Peyer's patch (tissue), 4 donors: ENCODE results near the gene DIP2B. TPM values are rescaled to one million over a fixed set of nuclear protein-coding genes. Genes with fewer than 3 reads are reported as not detected.
"Not testable (repeated sequence)": the region's sequence is repeated elsewhere in the genome, so short reads cannot be mapped to it uniquely, and the experiment has no call there.

ENCODE experiments used
- DNase-seq, 3 donors: peaks; one replicate each; pipeline ENCODE4 v3.0.0-alpha.2; 2017 to 2019
- H3K27ac ChIP-seq, 4 donors: fragments of 200-600 bp; sonication (generic); one replicate each; pipeline ENCODE4 v1.5.1; 2016 to 2019
- H3K27me3 ChIP-seq, 2 donors: fragments of 200-600 bp; sonication (generic); one replicate each; pipeline ENCODE4 v1.5.1; 2019
- H3K36me3 ChIP-seq, 3 donors: fragments of 200-600 bp; sonication (generic); one replicate each; pipeline ENCODE4 v1.5.1; 2016 to 2019
- H3K4me1 ChIP-seq, 4 donors: fragments of 200-600 bp; sonication (generic); one replicate each; pipeline ENCODE4 v1.5.1; 2016 to 2019
- H3K4me3 ChIP-seq, 4 donors: fragments of 200-600 bp; sonication (generic); 1 replicate in 3 of 4; 2 replicates in 1 of 4; pipeline ENCODE4 v1.5.1; 2016 to 2019; ENCODE audit warnings: mild to moderate bottlenecking in 1 of 4
- H3K9me3 ChIP-seq, 4 donors: fragments of 200-600 bp; sonication (generic); one replicate each; pipeline ENCODE4 v1.5.1; 2016 to 2019; ENCODE audit warnings: mild to moderate bottlenecking in 1 of 4
- POLR2A ChIP-seq, 2 donors: fragments of 450-650 bp; IDR thresholded peaks; one replicate each; pipeline ENCODE4 v1.5.1; 2017; ENCODE audit warnings: antibody characterized with exemption in 2 of 2, mild to moderate bottlenecking in 2 of 2, moderate library complexity in 2 of 2
- total RNA-seq, 4 donors: library from RNA; depleted of rRNA; stranded (reverse); fragments of >200 nt; gene quantifications; one replicate each; pipeline ENCODE4 v1.1.0, GENCODE V29; 2016
- TF ChIP-seq, protein P1 (sequence below), 6 experiments: fragments of 450-650 bp in 4 of 6; fragments of 200-600 bp in 2 of 6; sonication (generic) in 1 of 6; IDR thresholded peaks; one replicate each; pipeline ENCODE4 v1.5.1; 2017 to 2019; ENCODE audit warnings: antibody characterized with exemption in 6 of 6, mild to moderate bottlenecking in 3 of 6, moderate library complexity in 1 of 6

The DIP2B gene
- total RNA-seq, 4 donors from 2014 or later, result 28.0 to 73.4 (median 42.5) TPM

DNA sequence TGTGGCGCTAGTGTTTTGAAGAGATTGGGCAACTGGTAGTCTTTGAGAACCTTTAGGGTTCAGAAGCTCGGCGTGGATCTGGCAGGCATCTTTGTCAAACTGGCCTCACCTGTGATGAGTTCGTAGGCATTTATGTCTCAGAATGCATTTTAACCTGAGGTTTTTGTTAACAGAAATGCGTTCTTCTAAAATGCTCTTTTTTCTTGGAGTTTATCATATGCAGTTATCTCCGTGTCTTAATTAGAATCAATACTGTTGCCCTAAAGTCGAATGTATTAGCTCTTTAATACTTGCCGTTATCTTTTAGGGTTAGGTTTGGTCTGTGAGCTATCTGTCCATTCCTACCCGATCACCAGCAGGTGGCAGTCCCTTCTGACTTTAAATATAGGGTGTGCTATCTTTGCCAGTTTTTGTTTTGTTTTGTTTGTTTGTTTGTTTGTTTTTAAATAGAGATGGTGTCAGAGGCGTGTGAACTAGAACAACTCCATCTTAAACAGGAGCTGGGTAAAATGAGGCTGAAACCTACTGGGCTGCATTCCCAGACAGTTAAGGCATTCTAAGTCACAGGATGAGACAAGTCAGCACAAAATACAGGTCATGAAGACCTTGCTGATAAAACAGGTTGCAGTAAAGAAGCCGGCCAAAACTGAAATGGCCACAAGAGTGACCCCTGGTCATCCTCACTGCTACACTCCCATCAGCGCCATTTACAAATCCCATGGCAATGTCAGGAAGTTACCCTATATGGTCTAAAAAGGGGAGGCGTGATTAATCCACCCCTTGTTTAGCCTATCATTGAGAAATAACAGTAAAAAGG, 260.5 kb downstream of the DIP2B start:
- no peak for TF ChIP-seq POLR2A (IDR thresholded peaks at IDR 0.05)
- TF ChIP-seq, protein P1, sequence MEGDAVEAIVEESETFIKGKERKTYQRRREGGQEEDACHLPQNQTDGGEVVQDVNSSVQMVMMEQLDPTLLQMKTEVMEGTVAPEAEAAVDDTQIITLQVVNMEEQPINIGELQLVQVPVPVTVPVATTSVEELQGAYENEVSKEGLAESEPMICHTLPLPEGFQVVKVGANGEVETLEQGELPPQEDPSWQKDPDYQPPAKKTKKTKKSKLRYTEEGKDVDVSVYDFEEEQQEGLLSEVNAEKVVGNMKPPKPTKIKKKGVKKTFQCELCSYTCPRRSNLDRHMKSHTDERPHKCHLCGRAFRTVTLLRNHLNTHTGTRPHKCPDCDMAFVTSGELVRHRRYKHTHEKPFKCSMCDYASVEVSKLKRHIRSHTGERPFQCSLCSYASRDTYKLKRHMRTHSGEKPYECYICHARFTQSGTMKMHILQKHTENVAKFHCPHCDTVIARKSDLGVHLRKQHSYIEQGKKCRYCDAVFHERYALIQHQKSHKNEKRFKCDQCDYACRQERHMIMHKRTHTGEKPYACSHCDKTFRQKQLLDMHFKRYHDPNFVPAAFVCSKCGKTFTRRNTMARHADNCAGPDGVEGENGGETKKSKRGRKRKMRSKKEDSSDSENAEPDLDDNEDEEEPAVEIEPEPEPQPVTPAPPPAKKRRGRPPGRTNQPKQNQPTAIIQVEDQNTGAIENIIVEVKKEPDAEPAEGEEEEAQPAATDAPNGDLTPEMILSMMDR (IDR thresholded peaks at IDR 0.05), result peak; percentile 48 to 88 (median 81)
- Histone ChIP-seq H3K9me3 (no peaks in the 10 kb centered on the region), H3K4me1 (peaks cover 0 to 15% (median 11%) of the 10 kb centered on the region in 4 donors)

DNA sequence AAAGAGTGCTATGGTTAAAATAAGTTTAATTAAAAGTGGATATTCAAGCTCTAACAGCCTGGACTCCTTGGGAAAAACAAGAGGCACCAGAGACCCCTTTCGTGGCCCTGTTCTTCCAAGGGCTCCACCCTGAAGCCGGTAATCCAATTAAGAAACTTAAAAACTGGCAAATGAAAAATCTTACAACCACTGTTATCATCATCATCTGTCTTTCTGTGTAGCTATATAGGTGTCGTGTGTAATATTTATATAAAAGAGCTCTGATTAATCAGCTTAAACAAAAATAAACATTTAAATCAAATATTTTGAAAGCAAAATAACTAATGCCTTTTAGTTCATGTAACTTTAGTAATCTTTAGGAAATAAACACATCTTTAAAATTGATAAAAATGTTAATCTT, 263.6 kb downstream of the DIP2B start:
- DNase-seq, result no peak
- TF ChIP-seq, protein P1 (IDR thresholded peaks at IDR 0.05), result no peak
- TF ChIP-seq POLR2A (IDR thresholded peaks at IDR 0.05), result no peak
- Histone ChIP-seq H3K9me3 (no peaks in the 10 kb centered on the region), H3K27ac (peak overlapping the region in 2 of 4 donors; percentile 6 to 23), H3K36me3 (no peaks in the 10 kb centered on the region), H3K27me3 (no peaks in the 10 kb centered on the region), H3K4me1 (peaks cover 0 to 14% (median 6%) of the 10 kb centered on the region in 4 donors), H3K4me3 (no peak overlapping the region)

More for the DNA sequence above, 260.5 kb downstream of the DIP2B start:
- Histone ChIP-seq H3K27ac (peak overlapping the region; percentile 94 to 100 (median 96)), H3K27me3 (no peaks in the 10 kb centered on the region), H3K4me3 (peak overlapping the region; percentile 81 to 97 (median 88)), H3K36me3 (no peaks in the 10 kb centered on the region)
- peak in 2 of 3 donors; percentile 68 to 72 for DNase-seq

DNA sequence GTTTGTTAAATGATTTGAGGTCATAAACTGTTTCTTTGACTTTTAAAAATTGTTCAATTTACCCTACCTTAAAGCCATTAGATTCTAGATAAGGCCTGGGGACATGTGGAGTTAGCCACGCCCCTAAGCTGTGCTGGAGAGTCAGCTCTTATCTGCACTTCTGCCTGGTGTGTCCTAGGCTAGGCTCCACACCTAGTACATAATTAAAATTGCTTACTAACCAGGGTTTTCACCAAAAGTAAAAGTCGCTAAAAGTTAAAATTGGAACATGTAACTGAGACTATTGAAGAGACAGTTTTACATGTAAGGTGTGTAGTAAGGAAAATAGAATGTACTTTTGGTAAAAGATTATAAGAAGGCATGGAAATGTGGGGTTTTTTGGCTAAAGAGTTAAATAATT, 264.0 kb downstream of the DIP2B start:
- peak overlapping the region in 1 of 4 donors; percentile 6 for H3K27ac ChIP-seq
- DNase-seq, result peak in 1 of 3 donors; percentile 84
- peaks cover 0 to 17% (median 6%) of the 10 kb centered on the region in 4 donors for H3K4me1 ChIP-seq

DNA sequence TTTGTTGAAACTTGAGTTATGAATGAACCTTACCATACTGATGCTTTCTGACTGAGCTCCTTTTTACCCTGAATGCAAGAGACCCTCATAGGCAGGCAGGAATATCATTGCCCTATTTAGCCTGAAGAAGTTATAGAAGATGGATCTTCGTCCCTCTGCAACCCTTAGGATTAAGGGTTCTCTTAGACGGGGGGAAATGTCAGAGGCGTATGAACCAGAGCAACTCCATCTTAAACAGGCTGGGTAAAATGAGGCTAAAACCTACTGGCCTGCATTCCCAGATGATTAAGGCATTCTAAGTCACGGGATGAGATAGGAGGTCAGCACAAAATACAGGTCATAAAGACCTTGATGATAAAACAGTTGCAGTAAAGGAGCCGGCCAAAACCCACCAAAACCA, 266.6 kb downstream of the DIP2B start:
- no peak overlapping the region for H3K27ac ChIP-seq
- TF ChIP-seq POLR2A (IDR thresholded peaks at IDR 0.05), result no peak
- TF ChIP-seq, protein P1 (IDR thresholded peaks at IDR 0.05), result no peak
- peaks cover 0 to 15% (median 2%) of the 10 kb centered on the region in 4 donors for H3K4me1 ChIP-seq
- DNase-seq, result no peak
- no peak overlapping the region for H3K4me3 ChIP-seq
- no peaks in the 10 kb centered on the region for H3K9me3 ChIP-seq
- H3K36me3 ChIP-seq, result no peaks in the 10 kb centered on the region
- H3K27me3 ChIP-seq, result no peaks in the 10 kb centered on the region

More for the DNA sequence above, 264.0 kb downstream of the DIP2B start:
- H3K27me3 ChIP-seq, H3K9me3 ChIP-seq, H3K36me3 ChIP-seq, H3K4me3 ChIP-seq: not testable (repeated sequence)

DNA sequence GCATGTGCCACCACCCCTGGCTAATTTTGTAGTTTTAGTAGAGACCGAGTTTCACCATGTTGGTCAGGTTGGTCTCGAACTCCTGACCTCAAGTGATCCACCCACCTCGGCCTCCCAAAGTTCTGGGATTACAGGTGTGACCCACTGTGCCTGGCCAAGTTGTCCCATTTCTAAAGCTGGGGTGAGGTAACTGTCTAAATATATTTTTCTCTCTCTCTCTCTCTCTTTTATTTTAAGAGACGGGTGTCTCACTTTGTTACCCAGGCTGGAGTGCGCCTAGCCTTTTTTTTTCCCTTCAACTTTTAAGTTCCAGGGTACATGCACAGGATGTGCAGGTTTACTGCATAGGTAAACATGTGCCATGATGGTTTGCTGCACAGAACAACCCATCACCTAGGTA, 267.7 kb downstream of the DIP2B start:
- H3K9me3 ChIP-seq, result no peaks in the 10 kb centered on the region
- no peak for TF ChIP-seq POLR2A (IDR thresholded peaks at IDR 0.05)
- TF ChIP-seq, protein P1 (IDR thresholded peaks at IDR 0.05), result no peak
- H3K27ac ChIP-seq, result no peak overlapping the region
- H3K36me3 ChIP-seq, result no peaks in the 10 kb centered on the region
- DNase-seq, result no peak
- H3K4me1 ChIP-seq, result peaks cover 0 to 18% (median 2%) of the 10 kb centered on the region in 4 donors
- no peak overlapping the region for H3K4me3 ChIP-seq
- no peaks in the 10 kb centered on the region for H3K27me3 ChIP-seq

DNA sequence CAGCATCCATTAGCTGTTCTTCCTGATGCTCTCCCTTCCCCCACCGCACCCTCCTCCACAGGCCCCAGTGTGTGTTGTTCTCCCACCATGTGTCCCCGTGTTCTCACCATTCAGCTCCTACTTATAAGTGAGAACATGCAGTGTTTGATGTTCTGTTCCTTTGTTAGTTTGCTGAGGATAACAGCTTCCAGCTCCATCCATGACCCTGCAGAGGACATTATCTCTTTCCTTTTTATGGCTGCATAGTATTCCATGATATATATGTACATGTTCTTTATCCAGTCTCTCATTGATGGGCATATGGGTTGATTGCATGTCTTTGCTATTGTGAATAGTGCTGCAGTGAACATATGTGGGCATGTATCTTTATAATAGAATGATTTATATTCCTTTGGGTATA, 268.1 kb downstream of the DIP2B start:
- no peak for DNase-seq
- Histone ChIP-seq H3K36me3 (no peaks in the 10 kb centered on the region), H3K4me1 (peaks cover 0 to 22% (median 2%) of the 10 kb centered on the region in 4 donors), H3K27ac (no peak overlapping the region), H3K9me3 (no peaks in the 10 kb centered on the region), H3K27me3 (no peaks in the 10 kb centered on the region), H3K4me3 (no peak overlapping the region)
- TF ChIP-seq, protein P1 (IDR thresholded peaks at IDR 0.05), result no peak
